Superior temporal gyrus (tissue), 1 donor: ENCODE results near the gene CYFIP2.

Source experiments
- DNase-seq: peaks from one replicate; pipeline ENCODE4 v3.0.0-alpha.2; 2016; ENCODE audit errors: extremely low spot score

CYFIP2 gene

GRCh38 chr5:157288405-157289163 lies 22.7 kb downstream of the CYFIP2 start:
- DNase-seq: no peak

- DNase-seq: no peak
Measured at GRCh38 chr5:157289164-157289819, 23.4 kb downstream of the CYFIP2 start.

- no peak for DNase-seq
Measured at GRCh38 chr5:157290156-157290980, 24.4 kb downstream of the CYFIP2 start.

GRCh38 chr5:157290981-157291711 lies 25.2 kb downstream of the CYFIP2 start:
- no peak for DNase-seq

GRCh38 chr5:157292599-157292998 lies 26.7 kb downstream of the CYFIP2 start:
- no peak for DNase-seq

GRCh38 chr5:157294407-157295091 lies 28.6 kb downstream of the CYFIP2 start:
- no peak for DNase-seq

GRCh38 chr5:157295247-157295646 lies 29.3 kb downstream of the CYFIP2 start:
- DNase-seq: no peak

- no peak for DNase-seq
Measured at GRCh38 chr5:157300564-157300963, 34.6 kb downstream of the CYFIP2 start.

- DNase-seq: no peak
Measured at GRCh38 chr5:157301066-157301465, 35.1 kb downstream of the CYFIP2 start.

GRCh38 chr5:157303023-157303422 lies 37.1 kb downstream of the CYFIP2 start:
- no peak for DNase-seq

GRCh38 chr5:157303667-157304327 lies 37.9 kb downstream of the CYFIP2 start:
- no peak for DNase-seq

- no peak for DNase-seq
Measured at GRCh38 chr5:157306081-157306480, 40.2 kb downstream of the CYFIP2 start.

- DNase-seq: no peak
Measured at GRCh38 chr5:157306692-157307471, 41.0 kb downstream of the CYFIP2 start.

- no peak for DNase-seq
Measured at GRCh38 chr5:157308836-157309465, 43.0 kb downstream of the CYFIP2 start.

GRCh38 chr5:157309796-157310195 lies 43.9 kb downstream of the CYFIP2 start:
- DNase-seq: no peak

- no peak for DNase-seq
Measured at GRCh38 chr5:157311595-157311994, 45.7 kb downstream of the CYFIP2 start.

- DNase-seq: peak; percentile 73
Measured at GRCh38 chr5:157312492-157312891, 46.6 kb downstream of the CYFIP2 start.

- no peak for DNase-seq
Measured at GRCh38 chr5:157322581-157322980, 56.7 kb downstream of the CYFIP2 start.

- no peak for DNase-seq
Measured at GRCh38 chr5:157323107-157323706, 57.3 kb downstream of the CYFIP2 start.
